Astrocyte (in vitro differentiated cells and primary cell): ENCODE measurements around the gene IRS1. TPM values are rescaled to one million over a fixed set of nuclear protein-coding genes. Genes with fewer than 3 reads are reported as not detected.

ENCODE experiments used
- DNase-seq: peaks from one replicate; pipeline ENCODE4 v3.0.0-alpha.2; 2010; ENCODE audit warnings: low read depth
- FAIRE-seq: peaks from 2 replicates; lab custom pipeline; 2011; peaks lifted over from hg19 to GRCh38; lab: Jason Lieb, UNC
- H2AFZ ChIP-seq: 2 replicates; pipeline ENCODE4 v1.6.0; 2012; ENCODE audit warnings: low read depth, low read length, inconsistent platforms
- H3K27ac ChIP-seq: 2 replicates; pipeline ENCODE4 v1.5.1; 2011; ENCODE audit warnings: low read depth, low read length, inconsistent platforms
- H3K27me3 ChIP-seq: 2 replicates; pipeline ENCODE4 v1.6.0; 2011; ENCODE audit warnings: low read length, inconsistent platforms; ENCODE audit not compliant: insufficient read depth
- H3K36me3 ChIP-seq: 2 replicates; pipeline ENCODE4 v1.5.1; 2011; ENCODE audit warnings: low read length, inconsistent platforms; ENCODE audit not compliant: insufficient read depth
- H3K4me1 ChIP-seq: 2 replicates; pipeline ENCODE4 v1.5.1; 2011; ENCODE audit warnings: low read length, inconsistent platforms; ENCODE audit not compliant: insufficient read depth
- H3K4me2 ChIP-seq: 2 replicates; pipeline ENCODE4 v1.6.0; 2012; ENCODE audit warnings: low read length, inconsistent platforms
- H3K4me3 ChIP-seq: 2 replicates; pipeline ENCODE4 v1.5.1; 2011; ENCODE audit warnings: low read depth, mild to moderate bottlenecking, low read length, inconsistent platforms; ENCODE audit not compliant: insufficient read depth
- H3K79me2 ChIP-seq: 2 replicates; pipeline ENCODE4 v1.6.0; 2012; ENCODE audit warnings: mild to moderate bottlenecking, low read length, inconsistent platforms; ENCODE audit not compliant: insufficient read depth
- H3K9ac ChIP-seq: 2 replicates; pipeline ENCODE4 v1.6.0; 2012; ENCODE audit warnings: mild to moderate bottlenecking, low read length, inconsistent platforms
- H3K9me3 ChIP-seq: 2 replicates; pipeline ENCODE4 v1.5.1; 2012; ENCODE audit warnings: low read depth, mild to moderate bottlenecking, low read length, inconsistent platforms; ENCODE audit not compliant: insufficient read depth
- H4K20me1 ChIP-seq: 2 replicates; pipeline ENCODE4 v1.6.0; 2012; ENCODE audit warnings: low read length, inconsistent platforms; ENCODE audit not compliant: insufficient read depth
- H3K27ac Mint-ChIP-seq: one replicate; pipeline ENCODE4 v1.8.0; 2021; ENCODE audit warnings: mild to moderate bottlenecking, mixed read lengths; ENCODE audit not compliant: unreplicated experiment
- H3K27me3 Mint-ChIP-seq: one replicate; pipeline ENCODE4 v1.8.0; 2021; ENCODE audit warnings: low read depth, mixed read lengths; ENCODE audit not compliant: unreplicated experiment
- H3K36me3 Mint-ChIP-seq: one replicate; pipeline ENCODE4 v1.8.0; 2021; ENCODE audit warnings: low read depth, mixed read lengths; ENCODE audit not compliant: unreplicated experiment
- H3K4me1 Mint-ChIP-seq: one replicate; pipeline ENCODE4 v1.8.0; 2021; ENCODE audit warnings: low read depth, mixed read lengths; ENCODE audit not compliant: unreplicated experiment
- H3K4me3 Mint-ChIP-seq: one replicate; pipeline ENCODE4 v1.8.0; 2021; ENCODE audit warnings: mild to moderate bottlenecking, moderate library complexity, mixed read lengths; ENCODE audit not compliant: unreplicated experiment
- H3K9me3 Mint-ChIP-seq: one replicate; pipeline ENCODE4 v1.8.0; 2021; ENCODE audit warnings: mild to moderate bottlenecking, mixed read lengths; ENCODE audit not compliant: unreplicated experiment
- CTCF ChIP-seq: IDR thresholded peaks from 2 replicates; pipeline ENCODE4 v1.5.1; 2011; ENCODE audit warnings: low read depth, mild to moderate bottlenecking, inconsistent platforms, low read length, moderate library complexity; ENCODE audit not compliant: insufficient read depth
- EZH2 ChIP-seq: IDR thresholded peaks from 2 replicates; pipeline ENCODE4 v1.6.1; 2012; ENCODE audit warnings: mild to moderate bottlenecking, low read length, inconsistent platforms; ENCODE audit not compliant: insufficient read depth
- total RNA-seq: library from RNA; stranded (reverse); gene quantifications from 2 replicates; pipeline ENCODE4 v1.2.1, GENCODE V29; 2021

The IRS1 gene
- total RNA-seq, 1 donor from 2014 or later = 45.0 TPM

GRCh38 chr2:226746196-226746800 lies 53.3 kb downstream of the IRS1 start:
- FAIRE-seq (no peak), DNase-seq (no peak)
- no peak overlapping the region for H3K27ac ChIP-seq
- Mint-ChIP-seq H3K36me3 (peaks cover 32% of the 10 kb centered on the region), H3K27me3 (no peaks in the 10 kb centered on the region), H3K4me1 (peaks cover 7% of the 10 kb centered on the region), H3K27ac (no peak overlapping the region), H3K9me3 (peaks cover 3% of the 10 kb centered on the region), H3K4me3 (no peak overlapping the region)
- H3K9me3 ChIP-seq = peaks cover 2% of the 10 kb centered on the region
- no peak overlapping the region for H3K9ac ChIP-seq
- no peak overlapping the region for H2AFZ ChIP-seq
- H3K4me2 ChIP-seq = no peak overlapping the region
- peaks cover 5% of the 10 kb centered on the region for H3K4me1 ChIP-seq
- H3K4me3 ChIP-seq = no peak overlapping the region
- TF ChIP-seq EZH2 (no peak), CTCF (no peak)
- no peaks in the 10 kb centered on the region for H3K27me3 ChIP-seq
- peaks cover 34% of the 10 kb centered on the region for H4K20me1 ChIP-seq
- peaks cover 9% of the 10 kb centered on the region for H3K36me3 ChIP-seq
- peaks cover 95% of the 10 kb centered on the region for H3K79me2 ChIP-seq

DNA sequence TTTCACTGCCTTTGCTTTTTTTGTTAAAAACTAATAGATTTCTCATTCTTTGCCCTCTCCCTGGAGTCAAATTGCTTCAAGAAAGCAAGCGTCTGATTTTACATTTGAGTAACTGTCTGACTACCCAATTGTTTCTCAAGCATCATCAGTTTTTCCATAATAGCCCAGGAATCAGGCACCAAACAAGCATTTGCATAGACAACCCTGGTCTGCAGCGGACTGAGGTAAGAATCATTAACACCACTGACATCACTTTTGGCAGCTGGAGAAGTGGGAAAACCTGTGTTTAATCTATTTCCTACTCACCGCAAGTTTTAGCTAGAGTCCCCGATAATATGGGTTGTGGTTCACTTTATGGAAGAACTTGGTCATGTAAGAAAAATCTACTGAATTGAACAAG lies 55.7 kb downstream of the IRS1 start:
- peaks cover 21% of the 10 kb centered on the region for H3K36me3 Mint-ChIP-seq
- FAIRE-seq (no peak), DNase-seq (peak; percentile 85)
- H3K27me3 ChIP-seq = no peaks in the 10 kb centered on the region
- peaks cover 10% of the 10 kb centered on the region for H3K4me1 ChIP-seq
- H3K27ac ChIP-seq = peak overlapping the region; percentile 46
- H3K27me3 Mint-ChIP-seq = no peaks in the 10 kb centered on the region
- H3K4me2 ChIP-seq = no peak overlapping the region
- peaks cover 45% of the 10 kb centered on the region for H4K20me1 ChIP-seq
- TF ChIP-seq EZH2 = no peak
- no peak for TF ChIP-seq CTCF
- no peaks in the 10 kb centered on the region for H3K36me3 ChIP-seq
- H2AFZ ChIP-seq = no peak overlapping the region
- H3K9me3 Mint-ChIP-seq = peaks cover 3% of the 10 kb centered on the region
- H3K9ac ChIP-seq = no peak overlapping the region
- H3K4me3 Mint-ChIP-seq = no peak overlapping the region
- peaks cover 98% of the 10 kb centered on the region for H3K79me2 ChIP-seq
- peaks cover 2% of the 10 kb centered on the region for H3K9me3 ChIP-seq
- H3K4me1 Mint-ChIP-seq = peaks cover 13% of the 10 kb centered on the region
- no peak overlapping the region for H3K27ac Mint-ChIP-seq
- no peak overlapping the region for H3K4me3 ChIP-seq

GRCh38 chr2:226742347-226742746 lies 57.3 kb downstream of the IRS1 start:
- H3K36me3 Mint-ChIP-seq = peaks cover 23% of the 10 kb centered on the region
- Histone ChIP-seq H3K4me1 (peaks cover 12% of the 10 kb centered on the region), H3K79me2 (peaks cover 98% of the 10 kb centered on the region), H3K27ac (peak overlapping the region; percentile 16), H2AFZ (no peak overlapping the region), H3K9ac (no peak overlapping the region), H4K20me1 (peaks cover 52% of the 10 kb centered on the region), H3K36me3 (no peaks in the 10 kb centered on the region), H3K9me3 (no peaks in the 10 kb centered on the region), H3K4me3 (no peak overlapping the region), H3K27me3 (no peaks in the 10 kb centered on the region), H3K4me2 (peak overlapping the region; percentile 21)
- peak; percentile 40 for DNase-seq
- no peak overlapping the region for H3K4me3 Mint-ChIP-seq
- no peak for TF ChIP-seq EZH2
- no peak for TF ChIP-seq CTCF
- H3K27ac Mint-ChIP-seq = no peak overlapping the region
- FAIRE-seq = no peak
- H3K27me3 Mint-ChIP-seq = no peaks in the 10 kb centered on the region
- H3K9me3 Mint-ChIP-seq = peaks cover 3% of the 10 kb centered on the region
- H3K4me1 Mint-ChIP-seq = peaks cover 14% of the 10 kb centered on the region
